ENCODE data around the gene CAVIN2.

DNA sequence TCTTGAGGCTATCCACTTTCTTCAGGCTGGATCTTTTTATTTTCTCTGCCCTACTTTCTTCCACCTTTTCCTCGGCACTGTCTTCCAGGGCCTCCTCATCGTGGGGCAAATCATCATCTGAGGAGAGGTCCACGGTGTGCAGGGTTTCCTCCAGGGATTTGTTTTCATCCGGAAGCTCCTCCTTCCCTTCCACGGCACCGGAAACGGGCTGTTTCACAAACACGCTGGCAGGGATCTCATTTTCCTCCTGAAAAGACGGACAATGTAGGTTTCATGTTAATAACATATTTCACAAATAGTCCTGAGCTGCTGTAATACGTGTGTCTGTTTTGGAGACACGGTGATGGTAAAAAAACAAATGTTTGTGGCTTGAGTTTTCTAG lies 10.4 kb downstream of the CAVIN2 start:
- TF ChIP-seq NFRKB (IDR thresholded peaks at IDR 0.05) (no peak), SP1 (IDR thresholded peaks at IDR 0.05) (no peak), HDGF (IDR thresholded peaks at IDR 0.05; ENCODE audit: borderline replicate concordance) (no peak), FOXK2 (IDR thresholded peaks at IDR 0.05) (no peak), BHLHE40 (IDR thresholded peaks at IDR 0.05; ENCODE audit: borderline replicate concordance) (no peak), LEF1 (IDR thresholded peaks at IDR 0.05; ENCODE audit: borderline replicate concordance) (no peak), FOXA1 (IDR thresholded peaks at IDR 0.05) (no peak)

Measured in HEK293T (cell line).